GM23338 (cell line): ENCODE results near the gene IGF2BP2.
"Not testable (repeated sequence)": the region's sequence is repeated elsewhere in the genome, so short reads cannot be mapped to it uniquely, and the experiment has no call there.

Experiments
- CREB1 ChIP-seq: fragments of 250-450 bp; sonication (Bioruptor Pico); IDR thresholded peaks from 2 replicates; pipeline ENCODE4 v1.5.0; 2020; ENCODE audit warnings: low read depth, mild to moderate bottlenecking, moderate library complexity
- CTCF ChIP-seq, 2 experiments: fragments of 200-600 bp in 1 of 2; sonication (generic) in 1 of 2; conservative IDR thresholded peaks; 2 replicates each; pipeline versions ENCODE4 v1.5.1 to v1.6.1; 2016 to 2017; ENCODE audit warnings: antibody characterized with exemption in 2 of 2, low read depth in 2 of 2, mild to moderate bottlenecking in 2 of 2, moderate library complexity in 1 of 2
- ETS1 ChIP-seq: IDR thresholded peaks from 2 replicates; pipeline ENCODE4 v1.6.1; 2016; ENCODE audit warnings: antibody characterized with exemption
- EZH2 ChIP-seq: fragments of 200-600 bp; sonication (generic); IDR thresholded peaks from one replicate; pipeline ENCODE4 v1.8.0; 2017; ENCODE audit warnings: antibody characterized with exemption, mild to moderate bottlenecking, low read depth; ENCODE audit not compliant: unreplicated experiment
- EZH2phosphoT487 ChIP-seq: fragments of 200-600 bp; sonication (generic); IDR thresholded peaks from one replicate; pipeline ENCODE4 v1.8.1; 2018; ENCODE audit warnings: antibody characterized with exemption; ENCODE audit not compliant: unreplicated experiment
- NANOG ChIP-seq: IDR thresholded peaks from 2 replicates; pipeline ENCODE4 v1.6.1; 2016; ENCODE audit warnings: antibody characterized with exemption, borderline replicate concordance
- POLR2AphosphoS5 ChIP-seq: IDR thresholded peaks from 2 replicates; pipeline ENCODE4 v1.6.1; 2016; ENCODE audit warnings: antibody characterized with exemption, low read depth
- REST ChIP-seq: IDR thresholded peaks from one replicate; pipeline ENCODE4 v1.6.1; 2018; ENCODE audit warnings: antibody characterized with exemption; ENCODE audit not compliant: unreplicated experiment
- STAT1 ChIP-seq: IDR thresholded peaks from one replicate; pipeline ENCODE4 v1.6.1; 2016; ENCODE audit warnings: antibody characterized with exemption; ENCODE audit not compliant: unreplicated experiment
- ZNF331 ChIP-seq: fragments of 250-450 bp; sonication (Bioruptor Pico); IDR thresholded peaks from 2 replicates; pipeline ENCODE4 v1.5.0; 2020; ENCODE audit warnings: low read depth, mild to moderate bottlenecking, moderate library complexity

- not testable (repeated sequence) for TF ChIP-seq CTCF (conservative IDR thresholded peaks at IDR 0.05; ENCODE audit: low read depth in 2 of 2); POLR2AphosphoS5; CREB1 (CRISPR knock-in tag); EZH2; STAT1; REST; ZNF331 (CRISPR knock-in tag); EZH2phosphoT487; NANOG; ETS1
Observed at GRCh38 chr3:185798831-185799110, 26.1 kb downstream of the IGF2BP2 start.
